HFF-Myc (cell line): ENCODE data around the gene POLG2.
"Not testable (repeated sequence)": the region's sequence is repeated elsewhere in the genome, so short reads cannot be mapped to it uniquely, and the experiment has no call there.

ENCODE experiments used
- DNase-seq: peaks from one replicate; pipeline ENCODE4 v3.0.0-alpha.2; 2011; ENCODE audit warnings: low read depth; ENCODE audit errors: extremely low read depth
- H3K4me3 ChIP-seq: replicated peaks from 2 replicates; pipeline ENCODE4 v1.5.1; 2011; ENCODE audit warnings: low read depth, mild to moderate bottlenecking, control low read depth, low read length
- CTCF ChIP-seq: IDR thresholded peaks from 2 replicates; pipeline ENCODE4 v1.5.1; 2012; ENCODE audit warnings: mild to moderate bottlenecking, low read depth, low read length, control low read depth; ENCODE audit errors: missing control alignments

Gene POLG2

DNA sequence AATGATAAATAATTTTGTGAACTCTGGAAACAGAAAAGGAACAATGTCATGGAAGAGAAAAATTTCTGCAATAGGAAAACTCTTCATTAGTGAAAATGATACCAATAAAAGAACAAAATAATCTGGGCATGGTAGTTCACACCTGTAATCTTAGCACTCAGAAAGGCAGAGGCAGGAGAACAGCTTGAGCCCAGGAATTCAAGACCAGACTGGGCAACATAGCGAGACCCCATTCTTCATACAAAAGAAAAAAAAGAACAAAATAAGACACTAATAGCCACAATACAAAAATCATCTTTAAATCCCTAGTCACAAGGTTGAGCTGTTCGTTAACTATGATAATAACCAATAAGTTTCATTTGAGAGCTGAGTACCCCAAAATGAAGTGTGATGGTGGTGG, 8.6 kb downstream of the POLG2 start:
- no peak overlapping the region for H3K4me3 ChIP-seq
- no peak for DNase-seq
- TF ChIP-seq CTCF, result no peak

GRCh38 chr17:64484380-64484779, 12.5 kb downstream of the POLG2 start:
- H3K4me3 ChIP-seq, result no peak overlapping the region
- no peak for TF ChIP-seq CTCF
- DNase-seq, result no peak

DNA sequence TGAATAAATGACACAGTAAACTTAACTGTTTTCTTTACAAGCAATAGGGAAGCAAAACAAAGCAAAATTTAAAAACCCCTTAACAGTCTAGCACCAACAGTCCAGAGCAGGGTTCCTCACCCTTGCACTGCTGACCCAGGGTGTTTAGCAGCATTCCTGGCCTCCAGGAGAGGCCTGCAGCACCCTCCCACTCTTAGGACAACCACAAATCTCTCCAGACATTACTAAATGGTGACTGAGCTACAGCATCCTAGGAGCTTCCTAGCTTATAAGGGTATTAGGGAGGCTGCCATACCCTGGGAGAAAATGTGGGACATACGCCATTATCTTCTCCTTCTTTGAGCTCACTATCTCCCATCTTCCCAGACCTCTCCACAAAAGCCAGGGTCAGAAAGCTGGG, 15.9 kb downstream of the POLG2 start:
- no peak for TF ChIP-seq CTCF
- no peak for DNase-seq
- no peak overlapping the region for H3K4me3 ChIP-seq

DNA sequence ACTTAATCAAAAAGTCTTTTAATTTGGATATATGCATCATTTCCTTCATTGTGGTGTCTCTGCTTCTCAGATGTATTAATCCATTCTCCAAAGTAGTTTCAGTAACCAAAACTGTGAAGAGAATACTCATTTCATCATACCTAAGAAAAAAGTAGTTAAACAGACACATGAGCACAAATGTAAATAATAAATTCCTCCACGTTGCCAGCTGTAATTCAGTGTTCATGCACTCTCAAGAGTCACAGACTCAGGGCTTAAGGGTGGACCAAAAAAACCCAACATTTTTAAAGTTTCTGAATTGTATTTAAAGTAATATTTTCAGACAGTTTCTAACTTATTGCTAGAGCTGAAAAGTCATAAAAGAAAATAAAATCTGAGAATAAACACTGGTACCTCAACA, 19.0 kb downstream of the POLG2 start:
- TF ChIP-seq CTCF, result no peak
- DNase-seq, result no peak
- H3K4me3 ChIP-seq, result no peak overlapping the region

DNA sequence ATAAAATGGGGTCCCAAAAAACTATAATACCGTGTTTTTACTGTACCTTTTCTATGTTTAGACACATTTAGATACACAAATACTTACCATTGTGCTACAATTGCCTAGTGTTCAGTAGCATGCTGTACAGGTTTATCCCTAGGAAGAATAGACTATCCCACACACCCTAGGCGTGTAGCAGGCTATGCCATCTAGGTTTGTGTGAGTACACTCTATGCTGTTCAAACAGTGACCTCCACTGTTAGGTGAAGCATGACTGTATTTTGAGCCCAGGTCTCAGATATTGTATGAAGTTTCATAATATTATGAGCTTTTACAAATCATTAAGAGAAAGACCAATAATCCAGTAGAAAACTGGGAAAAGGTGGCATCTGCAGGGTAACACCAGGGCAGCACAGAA, 24.3 kb downstream of the POLG2 start:
- no peak for DNase-seq
- no peak overlapping the region for H3K4me3 ChIP-seq
- TF ChIP-seq CTCF, result no peak

GRCh38 chr17:64471440-64471839, 25.4 kb downstream of the POLG2 start:
- no peak for DNase-seq
- TF ChIP-seq CTCF, result no peak

DNA sequence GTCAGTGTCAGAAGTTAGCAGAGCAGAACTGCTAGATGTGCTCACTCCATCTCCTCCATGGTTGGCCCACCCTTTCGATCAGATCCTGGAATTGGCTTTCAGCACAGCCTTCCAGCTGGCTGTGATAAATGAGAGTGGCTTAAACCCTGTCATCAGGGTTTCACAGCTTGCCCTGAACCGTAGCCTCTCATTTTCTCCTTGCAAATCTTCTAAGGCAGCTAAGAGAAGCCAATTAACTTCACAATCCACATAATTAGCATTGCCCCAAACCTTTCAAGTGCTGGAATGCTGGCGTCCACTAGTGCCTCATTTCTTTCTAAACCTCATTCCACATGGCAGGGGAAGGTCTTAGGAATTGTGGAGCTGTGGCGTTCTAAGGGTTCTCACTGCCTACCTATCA, 26.2 kb downstream of the POLG2 start:
- no peak for DNase-seq
- no peak overlapping the region for H3K4me3 ChIP-seq
- TF ChIP-seq CTCF, result no peak

More at GRCh38 chr17:64471440-64471839, 25.4 kb downstream of the POLG2 start:
- H3K4me3 ChIP-seq, result no peak overlapping the region

- DNase-seq, H3K4me3 ChIP-seq: not testable (repeated sequence)
Measured at GRCh38 chr17:64466834-64467233, 30.0 kb downstream of the POLG2 start.
